Endodermal cell (in vitro differentiated cells): Measurements from ENCODE around the gene OR6K2. TPM values are rescaled to one million over a fixed set of nuclear protein-coding genes. Genes with fewer than 3 reads are reported as not detected.

Experiments used
- DNase-seq: peaks from one replicate; pipeline ENCODE4 v3.0.0-alpha.2; 2017
- H3K27ac ChIP-seq: 2 replicates; pipeline ENCODE4 v1.5.1; 2013; ENCODE audit warnings: mild to moderate bottlenecking, low read depth, low read length, moderate library complexity
- H3K27me3 ChIP-seq: 2 replicates; pipeline ENCODE4 v1.6.1; 2013; ENCODE audit warnings: mild to moderate bottlenecking, low read length, moderate library complexity; ENCODE audit not compliant: insufficient read depth, control insufficient read depth, poor library complexity, severe bottlenecking
- H3K36me3 ChIP-seq: 2 replicates; pipeline ENCODE4 v1.7.0; 2013; ENCODE audit warnings: mild to moderate bottlenecking, low read length, moderate library complexity; ENCODE audit not compliant: control insufficient read depth, insufficient read depth
- H3K4me1 ChIP-seq: one replicate; pipeline ENCODE4 v1.7.0; 2013; ENCODE audit warnings: low read length; ENCODE audit not compliant: control insufficient read depth, insufficient read depth
- H3K4me3 ChIP-seq: 2 replicates; pipeline ENCODE4 v1.5.1; 2013; ENCODE audit warnings: mild to moderate bottlenecking, low read length, moderate library complexity
- H3K9ac ChIP-seq: 2 replicates; pipeline ENCODE4 v1.6.1; 2013; ENCODE audit warnings: mild to moderate bottlenecking, low read length, moderate library complexity; ENCODE audit not compliant: poor library complexity, severe bottlenecking; ENCODE audit errors: extremely low read depth
- H3K9me3 ChIP-seq: 2 replicates; pipeline ENCODE4 v1.6.1; 2013; ENCODE audit warnings: mild to moderate bottlenecking, low read length, moderate library complexity; ENCODE audit not compliant: control insufficient read depth
- H3K27ac Mint-ChIP-seq: 2 replicates; pipeline ENCODE4 v1.8.0; 2020; ENCODE audit warnings: mixed read lengths
- H3K27me3 Mint-ChIP-seq: 2 replicates; pipeline ENCODE4 v1.8.0; 2021; ENCODE audit warnings: mild to moderate bottlenecking, mixed read lengths; ENCODE audit not compliant: insufficient read depth
- H3K36me3 Mint-ChIP-seq: 2 replicates; pipeline ENCODE4 v1.8.0; 2020; ENCODE audit warnings: low read depth, mixed read lengths
- H3K4me1 Mint-ChIP-seq: 2 replicates; pipeline ENCODE4 v1.8.0; 2020; ENCODE audit warnings: mixed read lengths
- H3K4me3 Mint-ChIP-seq: 2 replicates; pipeline ENCODE4 v1.8.0; 2020; ENCODE audit warnings: mild to moderate bottlenecking, moderate library complexity, mixed read lengths
- H3K9me3 Mint-ChIP-seq: 2 replicates; pipeline ENCODE4 v1.8.0; 2020; ENCODE audit warnings: mild to moderate bottlenecking, mixed read lengths
- CTCF ChIP-seq: fragments of 200-600 bp; sonication (generic); conservative IDR thresholded peaks from 2 replicates; pipeline ENCODE4 v1.5.0; 2021; ENCODE audit warnings: antibody characterized with exemption, mild to moderate bottlenecking
- WGBS, 2 experiments: methylation state at CpG; one replicate each; pipeline versions ENCODE4 v1.1.5 to v1.1.7; 2013; ENCODE audit warnings: missing lambda C conversion rate in 2 of 2, mixed read lengths in 1 of 2; ENCODE audit not compliant: insufficient coverage in 1 of 2, insufficient read length in 1 of 2; 5-methylcytosine and 5-hydroxymethylcytosine counted together
- total RNA-seq, 2 donors: library from RNA; stranded (reverse); fragmentation: NEBNext Ultra II Directional in 1 of 2; extraction: Animal tissue kit (Norgen Biotek cat#: 25700) in 1 of 2; gene quantifications; 2 replicates in 1 of 2; 3 replicates in 1 of 2; pipeline ENCODE4 v1.2.1, GENCODE V29; 2021

Gene OR6K2
- total RNA-seq, 2 donors from 2014 or later = not detected

GRCh38 chr1:158717344-158717743, 16.9 kb upstream of the OR6K2 start:
- Mint-ChIP-seq H3K9me3 (no peaks in the 10 kb centered on the region), H3K27me3 (peaks cover 1% of the 10 kb centered on the region), H3K27ac (no peak overlapping the region), H3K4me1 (no peaks in the 10 kb centered on the region), H3K4me3 (no peak overlapping the region), H3K36me3 (no peaks in the 10 kb centered on the region)
- no peak for DNase-seq
- Histone ChIP-seq H3K9me3 (no peaks in the 10 kb centered on the region), H3K27me3 (no peaks in the 10 kb centered on the region), H3K4me1 (no peaks in the 10 kb centered on the region), H3K36me3 (no peaks in the 10 kb centered on the region), H3K4me3 (no peak overlapping the region), H3K27ac (no peak overlapping the region), H3K9ac (no peak overlapping the region)
- WGBS, 2 experiments = 70 to 76% methylated on average over 4 to 6 of the region's 6 CpGs
- no peak for TF ChIP-seq CTCF

- Mint-ChIP-seq H3K9me3 (no peaks in the 10 kb centered on the region), H3K27me3 (peaks cover 1% of the 10 kb centered on the region), H3K27ac (no peak overlapping the region), H3K4me1 (no peaks in the 10 kb centered on the region), H3K4me3 (no peak overlapping the region), H3K36me3 (no peaks in the 10 kb centered on the region)
- no peaks in the 10 kb centered on the region for H3K27me3 ChIP-seq
- H3K4me1 ChIP-seq = no peaks in the 10 kb centered on the region
- WGBS, 2 experiments = 93 to 100% methylated on average over 1 of the region's 1 CpG
- H3K9me3 ChIP-seq = no peaks in the 10 kb centered on the region
- H3K27ac ChIP-seq = no peak overlapping the region
- H3K4me3 ChIP-seq = no peak overlapping the region
- no peak for DNase-seq
- no peak for TF ChIP-seq CTCF
- no peaks in the 10 kb centered on the region for H3K36me3 ChIP-seq
- H3K9ac ChIP-seq = no peak overlapping the region
Observed at GRCh38 chr1:158716335-158716734, 15.9 kb upstream of the OR6K2 start.

GRCh38 chr1:158714754-158715153, 14.3 kb upstream of the OR6K2 start:
- no peak for DNase-seq
- WGBS, 2 experiments = 78% methylated on average over 1 of the region's 1 CpG; no CpG with 5 or more reads in 1 of the 2 experiments
- no peaks in the 10 kb centered on the region for H3K4me1 ChIP-seq
- H3K9ac ChIP-seq = no peak overlapping the region
- Mint-ChIP-seq H3K4me1 (no peaks in the 10 kb centered on the region), H3K9me3 (no peaks in the 10 kb centered on the region), H3K27ac (no peak overlapping the region), H3K4me3 (no peak overlapping the region), H3K27me3 (peaks cover 1% of the 10 kb centered on the region), H3K36me3 (no peaks in the 10 kb centered on the region)
- no peaks in the 10 kb centered on the region for H3K27me3 ChIP-seq
- TF ChIP-seq CTCF = peak; percentile 40
- H3K4me3 ChIP-seq = no peak overlapping the region
- no peaks in the 10 kb centered on the region for H3K9me3 ChIP-seq
- H3K27ac ChIP-seq = no peak overlapping the region
- no peaks in the 10 kb centered on the region for H3K36me3 ChIP-seq
